ENCODE results near the gene CDK17.
"Not testable (repeated sequence)": the region's sequence is repeated elsewhere in the genome, so short reads cannot be mapped to it uniquely, and the experiment has no call there.

CDK17 gene

DNA sequence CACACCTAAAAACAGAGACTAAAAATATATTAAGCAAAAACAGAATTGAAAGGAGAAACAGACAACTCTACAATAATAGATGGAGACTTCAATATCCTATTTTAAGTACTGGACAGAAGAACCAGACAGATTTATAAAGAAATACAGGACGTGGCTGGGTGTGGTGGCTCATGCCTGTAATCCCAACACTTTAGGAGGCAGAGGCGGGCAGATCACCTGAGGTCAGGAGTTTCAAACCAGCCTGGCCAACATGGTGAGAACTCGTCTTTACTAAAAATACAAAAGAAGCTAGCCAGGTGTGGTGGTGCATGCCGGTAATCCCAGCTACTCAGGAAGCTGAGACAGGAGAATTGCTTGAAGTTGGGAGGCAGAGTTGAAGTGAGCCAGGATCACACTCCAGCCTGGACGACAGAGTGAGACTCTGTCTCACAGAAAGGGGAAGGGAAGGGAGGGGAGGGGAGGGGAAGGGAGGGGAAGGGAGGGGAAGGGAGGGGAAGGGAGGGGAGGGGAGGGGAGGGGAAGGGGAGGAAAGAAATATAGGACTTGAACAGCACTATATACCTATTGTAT lies 53.0 kb downstream of the CDK17 start:
- DNase-seq, result no peak

DNA sequence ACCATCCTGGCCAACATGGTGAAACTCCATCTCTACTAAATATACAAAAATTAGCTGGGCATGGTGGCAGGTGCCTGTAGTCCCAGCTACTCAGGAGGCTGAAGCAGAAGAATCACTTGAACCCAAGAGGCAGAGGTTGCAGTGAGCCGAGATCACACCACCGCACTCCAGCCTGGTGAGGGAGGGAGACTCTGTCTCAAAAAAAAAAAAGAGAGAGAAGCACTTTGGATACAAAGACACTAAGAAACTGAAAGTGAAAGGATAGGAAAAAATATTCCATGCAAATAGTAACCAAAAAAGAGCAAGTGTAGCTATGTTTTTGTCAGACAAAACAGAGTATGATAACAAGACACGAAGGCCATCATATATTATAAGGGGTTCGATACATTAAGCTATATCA lies 53.5 kb downstream of the CDK17 start:
- DNase-seq, result not testable (repeated sequence)

DNA sequence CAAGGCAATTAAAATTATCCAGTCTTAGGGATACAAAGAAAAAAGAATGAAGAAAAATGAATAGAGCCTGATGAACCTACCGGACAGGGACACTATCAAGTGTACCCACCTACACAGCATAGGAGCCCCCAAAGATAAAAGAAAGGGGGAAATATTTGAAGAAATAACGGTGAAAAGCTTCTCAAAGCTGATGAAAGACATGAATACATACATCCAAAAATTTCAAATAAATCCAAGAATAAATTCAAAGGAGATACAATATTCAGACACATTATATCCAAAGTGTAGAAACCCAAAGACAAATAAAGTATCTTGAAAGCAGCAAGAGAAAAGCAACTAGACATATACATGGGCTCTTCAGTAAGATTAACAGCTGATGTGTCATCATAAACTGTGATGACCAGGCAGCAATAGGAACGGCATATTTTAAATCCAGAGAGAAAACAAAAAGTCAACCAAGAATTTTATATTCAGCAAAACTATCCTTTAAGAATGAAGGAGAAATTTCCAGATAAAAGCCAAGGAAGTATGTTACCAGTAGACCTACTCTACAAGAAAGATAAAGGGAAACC lies 56.0 kb downstream of the CDK17 start:
- DNase-seq, result no peak

DNA sequence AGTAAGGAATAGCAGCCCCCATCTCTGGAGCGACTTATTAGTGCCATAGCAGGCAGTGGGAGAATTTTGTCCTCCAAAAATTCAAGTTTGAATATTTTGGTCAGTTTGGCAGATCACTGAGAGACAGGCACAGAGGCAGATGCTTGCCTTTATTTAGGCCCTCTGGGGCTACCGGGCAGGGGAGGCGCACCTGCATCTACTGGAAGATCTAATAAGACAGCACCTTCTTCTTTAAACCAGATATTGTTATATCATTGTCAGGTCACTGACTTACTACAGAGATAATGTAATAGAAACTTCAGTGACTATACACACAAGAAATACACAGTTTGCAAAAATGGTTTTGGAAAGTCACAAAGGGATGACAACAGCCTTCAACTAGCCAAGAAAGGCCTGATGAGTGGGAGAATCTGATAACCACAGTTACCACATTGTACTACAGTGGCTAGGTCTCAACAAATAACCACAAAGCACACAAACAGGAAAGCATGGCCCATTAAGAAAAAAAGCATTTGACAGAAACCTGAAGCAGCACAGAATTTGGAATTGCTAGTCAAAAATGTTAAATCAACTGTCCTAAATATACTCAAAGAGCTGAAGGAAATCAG lies 56.8 kb downstream of the CDK17 start:
- no peak for DNase-seq

DNA sequence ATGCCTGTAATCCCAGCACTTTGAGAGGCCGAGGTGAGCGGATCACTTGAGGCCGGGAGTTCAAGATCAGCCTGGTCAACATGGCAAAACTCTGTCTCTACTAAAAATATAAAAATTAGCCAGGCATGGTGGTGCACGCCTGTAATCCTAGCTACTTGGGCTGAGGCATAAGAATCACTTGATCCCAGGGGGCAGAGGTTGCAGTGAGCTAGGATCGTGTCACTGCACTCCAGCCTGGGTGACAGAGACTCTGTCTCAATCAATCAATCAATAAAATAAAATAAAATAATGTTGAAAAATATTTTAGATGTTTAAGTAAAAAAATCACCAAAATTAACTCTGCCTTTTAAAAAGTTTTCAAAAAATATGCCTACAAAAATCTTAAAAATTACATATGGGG lies 60.6 kb downstream of the CDK17 start:
- DNase-seq, result not testable (repeated sequence)

DNA sequence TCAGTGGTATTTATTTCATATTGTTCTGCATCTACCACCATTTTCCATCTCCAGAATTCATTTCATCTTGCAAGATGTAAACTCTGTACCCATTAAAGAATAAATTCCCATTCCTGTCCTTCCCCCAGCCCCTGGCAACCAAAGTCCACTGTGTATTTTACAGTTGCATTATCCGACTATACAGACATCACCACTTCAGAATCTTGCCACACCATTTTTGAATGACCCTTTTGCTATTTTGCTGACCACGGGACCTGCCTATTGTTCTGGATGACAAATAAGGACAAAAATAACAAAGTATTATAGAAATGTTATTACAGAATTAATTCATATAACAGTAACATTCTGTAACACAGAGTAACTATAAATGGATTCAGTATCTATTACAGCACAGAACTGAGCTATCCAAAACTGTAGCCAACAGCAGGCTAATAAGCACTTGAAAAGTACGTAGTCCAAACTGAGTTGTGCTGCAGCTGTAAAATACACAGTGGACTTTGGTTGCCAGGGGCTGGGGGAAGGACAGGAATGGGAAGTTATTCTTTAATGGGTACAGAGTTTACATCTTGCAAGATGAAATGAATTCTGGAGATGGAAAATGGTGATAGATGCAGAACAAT lies 61.3 kb downstream of the CDK17 start:
- no peak for DNase-seq

DNA sequence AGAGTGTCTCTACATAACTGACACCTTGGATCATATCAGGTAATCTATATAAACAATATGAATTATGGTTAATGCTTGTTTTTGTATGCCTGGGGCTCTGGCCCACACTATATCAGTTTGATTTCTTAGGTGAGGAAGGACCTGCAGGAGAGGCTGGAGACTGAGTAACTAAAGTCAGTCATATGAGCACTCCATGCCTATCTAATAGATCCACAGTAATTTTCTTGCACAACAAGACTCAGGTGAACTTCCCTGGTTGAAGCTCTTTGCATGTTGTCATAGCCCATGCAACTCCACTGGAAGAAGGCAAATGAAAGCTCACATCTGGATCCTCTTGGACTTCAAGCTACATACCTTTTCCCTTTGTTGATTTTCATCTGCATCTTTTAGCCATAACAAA lies 62.3 kb downstream of the CDK17 start:
- DNase-seq, result no peak

DNA sequence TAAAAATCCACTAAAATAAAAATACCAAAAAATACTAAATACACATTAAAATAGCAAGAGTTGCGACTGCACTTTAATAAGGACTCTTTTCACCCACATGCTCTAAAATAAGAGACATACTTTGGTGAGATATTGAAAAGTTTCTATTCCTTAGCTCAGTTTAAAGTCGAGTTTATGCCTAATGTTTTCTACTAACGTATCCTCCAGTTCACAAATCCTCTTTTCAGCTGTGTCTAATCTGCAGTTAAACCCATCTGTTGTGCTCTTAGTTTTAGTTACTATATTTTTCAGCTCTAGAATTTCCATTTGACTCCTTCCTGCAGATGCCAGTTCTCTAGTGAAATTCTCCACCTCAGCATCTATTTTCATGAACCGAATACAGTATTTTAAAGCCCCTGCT lies 63.8 kb downstream of the CDK17 start:
- no peak for DNase-seq

DNA sequence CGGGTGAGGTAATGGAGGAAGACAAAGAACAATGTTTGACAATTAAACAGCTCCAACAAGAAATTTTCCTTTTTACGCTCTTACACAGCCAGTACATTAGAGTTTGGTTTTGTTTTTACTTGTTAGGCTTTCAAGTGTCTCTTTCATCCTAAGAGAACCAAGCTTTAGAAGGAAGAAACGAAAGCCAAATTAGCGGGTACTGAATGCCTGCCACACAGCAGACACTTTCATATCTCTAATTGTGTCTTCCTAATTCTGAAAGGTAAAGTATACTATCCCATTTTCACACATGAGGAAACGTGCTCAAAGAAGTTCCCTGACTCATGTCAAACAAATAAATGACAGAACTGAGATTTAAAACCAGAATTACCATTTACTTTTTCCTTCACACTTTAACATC lies 65.0 kb downstream of the CDK17 start:
- DNase-seq, result no peak

DNA sequence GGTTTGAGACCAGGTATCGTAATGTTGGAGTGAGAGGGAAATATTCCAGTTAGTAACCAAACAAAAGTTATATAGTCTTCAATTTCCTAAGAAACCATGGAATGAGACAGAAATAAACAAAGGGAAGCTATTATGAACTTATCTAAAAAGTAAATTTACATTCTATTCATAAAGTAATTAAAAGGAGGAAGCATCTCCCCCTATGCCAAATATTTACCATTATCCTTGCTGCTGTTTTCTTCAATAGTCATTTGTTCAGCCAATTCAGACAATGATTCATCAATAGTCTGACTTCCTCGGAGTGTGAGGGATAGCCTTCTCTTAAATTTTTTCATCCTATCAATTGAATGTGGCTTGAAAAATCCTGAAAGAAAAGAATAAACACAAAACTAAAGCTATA lies 65.7 kb downstream of the CDK17 start:
- DNase-seq, result no peak

DNA sequence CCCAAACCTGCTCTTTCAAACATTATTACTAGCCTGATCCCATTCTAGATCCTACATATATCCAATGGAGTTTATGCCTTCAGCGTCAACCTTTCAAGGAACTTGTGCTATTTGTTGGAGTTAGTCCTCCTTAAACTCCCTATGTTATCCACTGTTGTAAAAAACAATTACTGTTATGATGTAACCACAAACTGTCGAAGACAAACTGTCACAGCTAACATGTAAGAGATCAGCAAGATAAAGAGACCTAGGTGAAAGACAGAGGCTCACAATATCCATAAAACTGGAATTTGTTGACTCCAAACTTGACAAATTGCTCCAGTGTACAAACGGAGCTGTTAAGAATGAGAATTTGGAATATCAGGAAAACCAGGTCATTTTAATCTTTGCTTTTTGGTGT lies 70.7 kb downstream of the CDK17 start:
- no peak for DNase-seq

DNA sequence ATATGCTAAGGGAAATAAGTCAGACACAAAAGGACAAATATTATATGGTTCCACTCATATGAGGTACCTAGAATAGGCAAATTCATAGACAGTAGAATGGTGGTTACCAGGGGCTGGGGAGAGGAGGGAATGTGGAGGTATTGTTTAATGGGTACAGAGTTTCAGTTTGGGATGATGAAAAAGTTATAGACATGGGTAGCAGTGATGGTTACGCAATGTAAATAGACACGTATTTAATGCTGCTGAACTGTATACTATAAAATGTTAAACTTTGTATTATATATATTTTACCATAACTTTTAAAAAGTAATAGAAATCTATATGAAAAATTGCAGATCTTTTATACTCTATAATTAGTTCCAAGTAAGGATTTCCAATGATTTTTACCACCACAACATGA lies 71.2 kb downstream of the CDK17 start:
- no peak for DNase-seq

DNA sequence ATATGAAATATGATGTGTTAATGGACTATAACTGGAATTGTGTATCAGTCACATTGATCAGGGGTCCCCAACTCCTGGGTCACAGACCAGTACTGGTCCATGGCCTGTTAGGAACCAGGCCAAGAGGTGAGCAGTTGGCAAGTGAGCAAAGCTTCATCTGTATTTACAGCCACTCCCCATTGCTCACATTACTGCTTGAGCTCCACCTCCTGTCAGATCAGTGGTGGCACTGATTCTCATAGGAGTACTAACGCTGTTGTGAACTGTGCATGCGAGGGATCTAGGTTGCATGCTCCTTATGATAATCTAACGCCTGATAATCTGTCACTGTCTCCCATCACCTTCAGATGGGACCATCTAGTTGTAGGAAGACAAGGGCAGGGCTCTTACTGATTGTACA lies 72.3 kb downstream of the CDK17 start:
- no peak for DNase-seq

DNA sequence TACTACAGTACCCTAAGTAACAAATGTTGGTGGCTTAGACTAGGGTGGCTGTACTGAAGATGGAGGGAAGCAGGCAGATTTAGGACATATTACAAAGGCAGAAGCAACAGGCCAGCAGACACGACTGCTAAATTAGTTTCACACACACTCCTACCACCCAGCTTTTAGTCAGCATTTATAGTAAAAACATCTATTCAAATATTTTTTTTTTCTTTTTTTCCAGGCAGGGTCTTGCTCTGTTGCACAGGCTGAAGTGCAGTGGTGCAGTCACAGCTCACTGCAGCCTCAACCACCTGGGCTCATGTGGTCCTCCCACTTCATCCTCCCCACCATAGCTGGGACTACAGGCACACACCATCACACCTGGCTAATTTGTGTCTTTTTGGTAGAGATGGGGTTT lies 72.9 kb downstream of the CDK17 start:
- DNase-seq, result no peak

DNA sequence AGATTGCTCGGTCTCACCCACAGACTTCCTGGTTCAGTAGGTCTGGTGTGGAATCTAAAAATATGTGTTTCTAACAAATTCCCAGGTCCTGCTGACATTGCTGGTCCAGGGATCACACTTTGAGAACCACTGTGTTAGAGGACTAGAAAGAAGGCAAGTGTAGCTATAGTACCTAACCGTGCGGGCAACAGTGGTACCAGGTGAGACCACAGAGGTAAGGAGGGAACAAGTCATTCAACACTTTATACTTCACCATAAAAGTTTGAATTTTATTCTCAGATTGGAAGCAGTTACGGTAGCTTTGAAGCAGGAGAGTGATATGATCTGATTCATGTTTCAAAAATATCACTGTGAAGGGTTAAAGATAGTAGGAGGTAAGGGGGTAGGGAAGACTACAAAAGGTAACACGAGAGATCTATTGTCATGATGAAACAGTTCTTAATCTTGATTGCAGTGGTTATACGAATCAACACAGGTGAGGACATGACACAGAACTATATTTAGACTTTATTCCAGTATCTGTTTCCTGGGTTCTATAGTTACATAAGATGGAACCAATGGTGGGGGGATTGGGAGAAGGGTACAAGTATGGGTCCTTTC lies 73.5 kb downstream of the CDK17 start:
- DNase-seq, result no peak

DNA sequence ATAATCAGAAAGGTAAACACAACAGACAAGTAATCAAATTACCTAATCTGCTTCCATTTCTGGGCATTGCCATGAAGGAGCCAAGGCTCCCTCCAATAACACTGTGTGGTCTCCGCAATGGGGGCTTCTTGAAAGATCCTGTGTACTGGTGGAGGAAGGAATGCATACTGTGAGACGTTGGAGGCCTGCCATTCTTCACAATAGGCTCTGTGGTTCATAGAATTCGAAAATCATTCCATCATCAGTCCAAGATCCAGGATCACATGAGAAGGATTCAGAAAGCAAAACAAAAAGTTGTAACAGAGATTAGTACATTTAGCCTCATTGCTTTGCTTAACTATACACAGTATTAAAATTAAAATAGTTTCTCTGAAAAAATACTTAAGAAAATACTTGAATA lies 76.3 kb downstream of the CDK17 start:
- DNase-seq, result no peak

DNA sequence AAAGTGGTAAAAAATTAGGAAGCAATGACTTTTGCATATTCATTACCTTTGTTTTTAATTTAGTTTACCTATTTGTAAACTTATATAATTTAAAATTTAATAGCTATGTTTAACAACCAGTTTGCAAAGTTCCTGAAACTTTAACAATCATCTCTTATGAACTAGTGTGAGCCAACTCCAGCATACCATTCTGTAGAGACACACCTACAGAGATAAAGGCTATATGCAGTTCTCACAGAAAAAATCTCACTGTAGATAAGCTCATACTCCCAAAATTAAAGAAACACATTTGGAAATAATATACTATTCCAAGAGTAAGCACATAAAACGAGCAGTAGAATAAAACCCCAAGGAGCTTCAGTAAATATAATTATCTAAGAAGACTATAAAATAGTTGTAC lies 77.5 kb downstream of the CDK17 start:
- DNase-seq, result no peak

DNA sequence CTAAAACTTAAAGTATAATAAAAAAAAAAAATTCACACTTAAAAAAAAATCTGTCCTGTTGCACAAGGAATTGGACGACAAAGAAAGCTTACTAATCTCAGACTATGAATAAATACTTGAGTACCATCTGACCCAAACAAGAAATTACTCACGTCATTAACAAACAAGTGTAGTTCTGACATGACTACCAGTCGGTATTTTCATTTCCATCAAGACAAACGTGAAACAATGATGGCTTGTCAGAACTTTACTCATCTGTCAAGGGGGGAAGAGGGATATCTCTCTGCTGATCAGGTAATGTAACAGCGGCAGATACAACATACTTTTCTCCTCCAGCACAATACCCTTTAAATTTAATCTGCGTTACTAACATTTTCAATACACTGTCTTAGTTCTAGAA lies 78.3 kb downstream of the CDK17 start:
- DNase-seq, result no peak

DNA sequence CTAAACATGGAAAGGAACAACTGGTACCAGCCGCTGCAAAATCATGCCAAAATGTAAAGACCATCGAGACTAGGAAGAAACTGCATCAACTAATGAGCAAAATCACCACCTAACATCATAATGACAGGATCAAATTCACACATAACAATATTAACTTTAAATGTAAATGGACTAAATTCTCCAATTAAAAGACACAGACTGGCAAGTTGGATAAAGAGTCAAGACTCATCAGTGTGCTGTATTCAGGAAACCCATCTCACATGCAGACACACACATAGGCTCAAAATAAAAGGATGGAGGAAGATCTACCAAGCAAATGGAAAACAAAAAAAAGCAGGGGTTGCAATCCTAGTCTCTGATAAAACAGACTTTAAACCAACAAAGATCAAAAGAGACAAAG lies 82.4 kb downstream of the CDK17 start:
- DNase-seq, result not testable (repeated sequence)

DNA sequence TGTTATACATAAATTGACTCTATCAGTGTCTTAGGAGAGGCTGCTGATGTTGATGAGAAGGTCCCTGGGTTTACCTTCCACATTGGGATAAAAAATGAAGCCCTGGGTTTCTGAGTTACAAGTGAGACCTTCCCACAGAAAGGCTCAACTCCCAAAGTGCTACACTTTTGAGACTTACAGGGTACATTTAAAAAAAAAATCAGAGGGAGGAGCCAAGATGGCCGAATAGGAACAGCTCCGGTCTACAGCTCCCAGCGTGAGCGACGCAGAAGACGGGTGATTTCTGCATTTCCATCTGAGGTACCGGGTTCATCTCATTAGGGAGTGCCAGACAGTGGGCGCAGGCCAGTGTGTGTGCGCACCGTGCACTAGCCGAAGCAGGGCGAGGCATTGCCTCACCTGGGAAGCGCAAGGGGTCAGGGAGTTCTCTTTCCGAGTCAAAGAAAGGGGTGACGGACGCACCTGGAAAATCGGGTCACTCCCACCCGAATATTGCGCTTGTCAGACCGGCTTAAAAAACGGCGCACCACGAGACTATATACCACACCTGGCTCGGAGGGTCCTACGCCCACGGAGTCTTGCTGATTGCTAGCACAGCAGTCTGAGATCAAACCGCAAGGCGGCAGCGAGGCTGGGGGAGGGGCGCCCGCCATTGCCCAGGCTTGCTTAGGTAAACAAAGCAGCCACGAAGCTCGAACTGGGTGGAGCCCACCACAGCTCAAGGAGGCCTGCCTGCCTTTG lies 84.3 kb downstream of the CDK17 start:
- DNase-seq, result not testable (repeated sequence)

DNA sequence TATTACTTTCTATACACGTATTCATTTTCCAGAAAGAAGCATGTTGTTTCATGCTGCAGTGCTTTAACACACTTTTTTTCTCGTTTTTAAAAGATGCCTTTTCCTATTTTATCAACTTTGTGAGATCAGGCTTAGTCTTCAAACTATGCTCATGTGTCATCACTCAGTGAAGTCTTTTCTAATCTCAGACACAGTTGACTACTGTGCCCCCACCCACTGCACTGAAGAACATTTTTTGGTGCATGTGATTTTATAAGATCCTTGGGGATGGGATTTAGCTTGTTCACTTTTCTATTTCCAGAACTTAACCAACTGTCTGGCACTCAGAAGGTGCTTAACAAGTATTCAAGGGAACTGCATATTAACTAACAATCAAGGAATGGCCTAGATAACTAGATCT lies 85.5 kb downstream of the CDK17 start:
- DNase-seq, result no peak

DNA sequence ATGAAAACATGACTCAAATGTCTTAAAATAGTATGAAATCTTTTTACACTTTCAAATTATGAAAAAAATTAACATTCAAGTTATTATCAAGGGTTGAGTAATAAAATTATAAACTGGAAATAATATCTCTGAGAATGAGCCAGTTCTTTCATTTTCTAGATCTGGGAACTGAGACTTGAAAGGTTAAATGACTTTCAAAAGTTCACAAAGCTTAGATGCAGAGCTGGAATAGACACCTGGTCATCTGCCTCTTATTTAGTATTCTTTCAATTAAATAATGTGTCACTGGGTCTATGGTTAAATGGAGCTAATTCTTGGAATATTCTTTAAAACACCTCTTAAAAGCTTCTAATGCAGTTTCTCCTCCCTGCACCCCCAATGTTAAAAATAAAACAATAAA lies 86.6 kb downstream of the CDK17 start:
- no peak for DNase-seq

DNA sequence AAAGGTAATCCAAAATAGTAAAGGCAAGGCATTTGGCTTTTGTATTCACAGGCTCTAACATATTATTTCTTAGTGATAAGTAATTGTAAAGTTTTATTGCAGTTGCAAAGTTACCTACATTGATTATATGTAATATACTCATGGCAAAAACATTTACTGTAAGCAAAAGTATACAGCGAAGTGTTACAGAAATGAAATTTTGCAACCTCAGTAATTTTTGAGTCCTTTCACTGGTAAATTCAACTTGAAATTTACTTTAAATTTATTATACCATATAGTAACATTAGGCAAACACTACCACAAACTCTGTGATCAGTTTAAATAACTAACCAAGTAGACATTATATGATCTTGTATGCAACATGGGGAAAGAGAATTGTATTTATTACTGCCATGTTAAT lies 89.0 kb downstream of the CDK17 start:
- no peak for DNase-seq

DNA sequence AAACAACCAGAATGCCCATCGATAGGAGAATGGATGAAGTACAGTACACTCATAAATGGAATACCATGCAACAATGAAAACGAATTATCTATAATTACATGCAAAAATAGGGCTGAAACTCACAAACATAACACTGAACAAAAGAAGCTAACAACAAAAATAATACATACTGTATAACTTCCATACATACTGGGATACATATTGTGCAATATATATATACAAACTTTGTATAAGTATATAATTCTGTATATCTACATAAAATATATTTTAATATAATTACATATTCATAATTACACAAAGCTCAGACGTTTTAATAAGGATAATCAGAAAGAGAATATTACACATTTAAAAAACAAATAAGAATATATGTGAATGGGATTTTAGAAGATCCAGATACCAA lies 90.2 kb downstream of the CDK17 start:
- DNase-seq, result no peak

Measured in stimulated activated CD4-positive, alpha-beta T cell treated with anti-CD3 and anti-CD28 coated beads, Interleukin-1b, Interleukin-23, amount 100 ng/mL, for 48 hours (primary cell).